ENCODE data around the gene NBDY.

DNA sequence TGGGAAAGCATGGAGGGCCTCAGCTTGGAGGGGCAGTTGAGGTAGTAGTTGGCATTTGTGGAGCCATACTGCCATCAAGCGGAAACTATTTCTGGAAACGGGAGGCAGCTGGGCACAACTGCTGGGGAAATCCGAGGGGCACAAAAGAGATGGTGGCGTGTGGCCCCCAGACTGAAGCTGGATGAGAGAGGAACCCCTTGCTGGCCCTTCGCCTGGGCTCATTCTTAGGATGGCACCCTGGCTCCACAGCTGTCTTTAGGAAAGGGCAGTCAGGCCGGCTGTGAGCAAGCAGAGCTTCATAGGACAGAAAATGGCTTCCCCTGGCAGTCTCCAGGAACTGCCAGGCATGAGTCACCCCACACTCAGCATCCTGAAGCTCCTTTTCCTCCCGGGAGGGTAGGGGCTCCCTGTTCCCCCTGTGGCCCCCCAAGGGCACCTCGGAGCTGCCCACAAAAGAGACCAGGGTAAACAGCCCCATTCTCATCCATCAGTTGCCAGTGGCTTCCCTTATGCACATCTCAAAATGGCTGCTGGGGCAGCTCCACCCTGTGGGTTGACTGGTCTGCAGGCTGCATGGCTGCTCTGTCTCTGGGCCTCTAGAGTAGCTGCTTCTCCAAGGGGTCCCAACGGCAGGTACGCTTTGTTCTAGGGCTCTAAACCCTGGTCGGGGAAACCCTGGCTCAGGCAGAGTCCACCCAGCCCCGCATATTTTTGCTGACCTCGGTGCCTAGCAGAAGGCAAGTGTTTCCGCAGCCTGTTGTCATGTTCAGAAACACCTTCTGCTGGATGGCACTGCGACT is 64.7 kb downstream of the NBDY start:
- TF ChIP-seq POLR2A (IDR thresholded peaks at IDR 0.05) (no peak), CTCF (IDR thresholded peaks at IDR 0.05) (no peak), EP300 (IDR thresholded peaks at IDR 0.05) (no peak)
